Ovary (tissue), 3 donors: Measurements from ENCODE around the gene DSEL.

ENCODE experiments used
- POLR2A ChIP-seq: fragments of 450-650 bp; IDR thresholded peaks from one replicate; pipeline ENCODE4 v1.6.1; 2017; ENCODE audit warnings: antibody characterized with exemption, mild to moderate bottlenecking, moderate library complexity
- TF ChIP-seq, protein P1 (sequence below), 3 donors: fragments of 450-650 bp in 2 of 3; fragments of 200-600 bp in 1 of 3; IDR thresholded peaks; one replicate each; pipeline versions ENCODE4 v1.5.1 to v1.8.0; 2016 to 2022; ENCODE audit warnings: antibody characterized with exemption in 3 of 3, mild to moderate bottlenecking in 1 of 3
- donor health status: DM: no; HTN: no; CAD: no.

DNA sequence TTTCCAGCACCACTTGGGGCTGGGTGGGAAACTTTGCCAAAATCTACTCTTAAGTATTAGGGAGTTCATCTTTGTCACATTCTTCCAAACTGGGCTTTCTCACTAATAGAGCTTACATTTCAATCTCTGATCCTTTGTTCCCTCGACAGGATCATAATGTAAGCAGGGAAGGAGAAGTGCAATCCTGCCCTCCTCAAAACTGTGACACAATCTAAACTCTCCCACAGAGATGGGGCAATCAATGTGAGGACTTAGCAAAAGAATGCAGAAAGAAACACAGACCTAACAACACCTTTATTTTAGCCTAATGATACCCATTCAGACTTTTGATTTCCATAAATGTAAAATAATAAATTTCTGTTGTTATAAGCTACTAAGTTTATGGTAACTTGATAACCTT, 40.8 kb downstream of the DSEL start:
- no peak for TF ChIP-seq POLR2A
- TF ChIP-seq, protein P1, sequence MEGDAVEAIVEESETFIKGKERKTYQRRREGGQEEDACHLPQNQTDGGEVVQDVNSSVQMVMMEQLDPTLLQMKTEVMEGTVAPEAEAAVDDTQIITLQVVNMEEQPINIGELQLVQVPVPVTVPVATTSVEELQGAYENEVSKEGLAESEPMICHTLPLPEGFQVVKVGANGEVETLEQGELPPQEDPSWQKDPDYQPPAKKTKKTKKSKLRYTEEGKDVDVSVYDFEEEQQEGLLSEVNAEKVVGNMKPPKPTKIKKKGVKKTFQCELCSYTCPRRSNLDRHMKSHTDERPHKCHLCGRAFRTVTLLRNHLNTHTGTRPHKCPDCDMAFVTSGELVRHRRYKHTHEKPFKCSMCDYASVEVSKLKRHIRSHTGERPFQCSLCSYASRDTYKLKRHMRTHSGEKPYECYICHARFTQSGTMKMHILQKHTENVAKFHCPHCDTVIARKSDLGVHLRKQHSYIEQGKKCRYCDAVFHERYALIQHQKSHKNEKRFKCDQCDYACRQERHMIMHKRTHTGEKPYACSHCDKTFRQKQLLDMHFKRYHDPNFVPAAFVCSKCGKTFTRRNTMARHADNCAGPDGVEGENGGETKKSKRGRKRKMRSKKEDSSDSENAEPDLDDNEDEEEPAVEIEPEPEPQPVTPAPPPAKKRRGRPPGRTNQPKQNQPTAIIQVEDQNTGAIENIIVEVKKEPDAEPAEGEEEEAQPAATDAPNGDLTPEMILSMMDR (IDR thresholded peaks at IDR 0.05) = no peak
